Natural killer cell treated with Interleukin-12 subunit alpha and Interleukin-12 subunit beta and Interleukin-15 and Interleukin-18, amount 100 ng/mL, for 72 hours (primary cell): Measurements from ENCODE around the gene SAMD13. TPM values are rescaled to one million over a fixed set of nuclear protein-coding genes. Genes with fewer than 3 reads are reported as not detected.

Source experiments
- ATAC-seq, 2 donors: fragments of 150-1000 bp; cut with Tn5 transposase in 1 of 2; sonication (Bioruptor Pico), chemical (Tn5 transposase) in 1 of 2; 2 replicates each; pipeline ENCODE4 v1.10.0; 2021
- DNase-seq: peaks from one replicate; pipeline ENCODE4 v3.0.0; 2022; ENCODE audit warnings: low spot score
- H3K27ac Mint-ChIP-seq, 2 donors: 1 replicate in 1 of 2; 2 replicates in 1 of 2; pipeline ENCODE4 v1.8.0; 2022; ENCODE audit warnings: mixed read lengths in 2 of 2, mild to moderate bottlenecking in 1 of 2, moderate library complexity in 1 of 2
- H3K27me3 Mint-ChIP-seq, 2 donors: 1 replicate in 1 of 2; 2 replicates in 1 of 2; pipeline ENCODE4 v1.8.0; 2022; ENCODE audit warnings: mixed read lengths in 2 of 2
- H3K36me3 Mint-ChIP-seq: one replicate; pipeline ENCODE4 v1.8.0; 2022; ENCODE audit warnings: mixed read lengths
- H3K4me1 Mint-ChIP-seq, 2 donors: 1 replicate in 1 of 2; 2 replicates in 1 of 2; pipeline ENCODE4 v1.8.0; 2022; ENCODE audit warnings: low read depth in 2 of 2, mixed read lengths in 2 of 2, mild to moderate bottlenecking in 1 of 2
- H3K4me3 Mint-ChIP-seq: one replicate; pipeline ENCODE4 v1.8.0; 2022; ENCODE audit warnings: mixed read lengths
- H3K9me3 Mint-ChIP-seq: 2 replicates; pipeline ENCODE4 v1.8.0; 2022; ENCODE audit warnings: mixed read lengths
- total RNA-seq, 2 donors: library from RNA; stranded (reverse); gene quantifications; one replicate each; pipeline ENCODE4 v1.2.3, GENCODE V29; 2022

Gene SAMD13
- total RNA-seq, 2 donors from 2014 or later: 0.33 TPM; not detected in 1

GRCh38 chr1:84376000-84376910 lies 74.7 kb downstream of the SAMD13 start:
- Mint-ChIP-seq H3K36me3 (no peaks in the 10 kb centered on the region), H3K27ac (no peak overlapping the region), H3K4me3 (no peak overlapping the region), H3K9me3 (no peaks in the 10 kb centered on the region), H3K27me3 (no peaks in the 10 kb centered on the region), H3K4me1 (peaks cover 10 to 17% of the 10 kb centered on the region in 2 donors)
- ATAC-seq: no peak
- no peak for DNase-seq

- Mint-ChIP-seq H3K27ac (no peak overlapping the region), H3K9me3 (no peaks in the 10 kb centered on the region), H3K27me3 (no peaks in the 10 kb centered on the region), H3K4me1 (peaks cover 6 to 10% of the 10 kb centered on the region in 2 donors), H3K36me3 (no peaks in the 10 kb centered on the region), H3K4me3 (no peak overlapping the region)
- no peak for DNase-seq
- no peak for ATAC-seq
These were observed 76.1 kb downstream of the SAMD13 start for GRCh38 chr1:84377480-84378095.

GRCh38 chr1:84379138-84379916 lies 77.8 kb downstream of the SAMD13 start:
- Mint-ChIP-seq H3K27ac (no peak overlapping the region), H3K27me3 (no peaks in the 10 kb centered on the region), H3K4me1 (no peaks in the 10 kb centered on the region), H3K36me3 (no peaks in the 10 kb centered on the region), H3K4me3 (no peak overlapping the region), H3K9me3 (no peaks in the 10 kb centered on the region)
- DNase-seq (no peak), ATAC-seq (no peak)

GRCh38 chr1:84379917-84380180 lies 78.3 kb downstream of the SAMD13 start:
- Mint-ChIP-seq H3K4me3 (no peak overlapping the region), H3K36me3 (no peaks in the 10 kb centered on the region), H3K27me3 (no peaks in the 10 kb centered on the region), H3K4me1 (no peaks in the 10 kb centered on the region), H3K9me3 (no peaks in the 10 kb centered on the region), H3K27ac (no peak overlapping the region)
- no peak for DNase-seq
- ATAC-seq: no peak

GRCh38 chr1:84382127-84382526 lies 80.6 kb downstream of the SAMD13 start:
- DNase-seq: no peak
- Mint-ChIP-seq H3K27ac (no peak overlapping the region), H3K9me3 (no peaks in the 10 kb centered on the region), H3K36me3 (no peaks in the 10 kb centered on the region), H3K4me1 (no peaks in the 10 kb centered on the region), H3K27me3 (no peaks in the 10 kb centered on the region), H3K4me3 (no peak overlapping the region)
- ATAC-seq: no peak

- no peaks in the 10 kb centered on the region for H3K9me3 Mint-ChIP-seq
- no peaks in the 10 kb centered on the region for H3K27me3 Mint-ChIP-seq
- no peak overlapping the region for H3K4me3 Mint-ChIP-seq
- peak overlapping the region in 1 of 2 donors; percentile 4 for H3K27ac Mint-ChIP-seq
- no peak for DNase-seq
- no peaks in the 10 kb centered on the region for H3K36me3 Mint-ChIP-seq
- ATAC-seq: no peak
- H3K4me1 Mint-ChIP-seq: no peaks in the 10 kb centered on the region
These were observed 83.8 kb downstream of the SAMD13 start for GRCh38 chr1:84385347-84385746.

GRCh38 chr1:84386716-84387479 lies 85.4 kb downstream of the SAMD13 start:
- no peak overlapping the region for H3K4me3 Mint-ChIP-seq
- H3K27me3 Mint-ChIP-seq: no peaks in the 10 kb centered on the region
- no peak for DNase-seq
- H3K4me1 Mint-ChIP-seq: no peaks in the 10 kb centered on the region
- H3K27ac Mint-ChIP-seq: no peak overlapping the region
- no peaks in the 10 kb centered on the region for H3K36me3 Mint-ChIP-seq
- no peak for ATAC-seq
- no peaks in the 10 kb centered on the region for H3K9me3 Mint-ChIP-seq

- H3K27me3 Mint-ChIP-seq: no peaks in the 10 kb centered on the region
- no peaks in the 10 kb centered on the region for H3K9me3 Mint-ChIP-seq
- H3K27ac Mint-ChIP-seq: no peak overlapping the region
- no peak for DNase-seq
- no peaks in the 10 kb centered on the region for H3K36me3 Mint-ChIP-seq
- ATAC-seq: no peak
- H3K4me1 Mint-ChIP-seq: no peaks in the 10 kb centered on the region
- H3K4me3 Mint-ChIP-seq: no peak overlapping the region
These were observed 86.1 kb downstream of the SAMD13 start for GRCh38 chr1:84387480-84388163.

GRCh38 chr1:84390226-84390625 lies 88.7 kb downstream of the SAMD13 start:
- Mint-ChIP-seq H3K9me3 (no peaks in the 10 kb centered on the region), H3K36me3 (no peaks in the 10 kb centered on the region), H3K27ac (no peak overlapping the region), H3K27me3 (no peaks in the 10 kb centered on the region), H3K4me3 (no peak overlapping the region), H3K4me1 (no peaks in the 10 kb centered on the region)
- no peak for DNase-seq
- no peak for ATAC-seq

- DNase-seq (no peak), ATAC-seq (no peak)
- Mint-ChIP-seq H3K36me3 (no peaks in the 10 kb centered on the region), H3K27ac (no peak within 1 kb of the TSS), H3K4me3 (no peak within 1 kb of the TSS), H3K4me1 (no peaks in the 10 kb centered on the region), H3K27me3 (no peaks in the 10 kb centered on the region), H3K9me3 (no peaks in the 10 kb centered on the region)
These were observed 97.0 kb downstream of the SAMD13 start, which contains the start of gene DNASE2B for GRCh38 chr1:84398175-84399155. Gene DNASE2B, plus strand, starts transcription at chr1:84398484. Its CDS starts 81 bp downstream, at chr1:84398565.
